Eye (tissue), 1 donor: Measurements from ENCODE around the gene MAPK1IP1L.
"Not testable (repeated sequence)": the region's sequence is repeated elsewhere in the genome, so short reads cannot be mapped to it uniquely, and the experiment has no call there.

Experiments used
- DNase-seq: peaks from one replicate; pipeline ENCODE4 v3.0.0-alpha.2; 2015

MAPK1IP1L gene

GRCh38 chr14:55057919-55058318 lies 6.5 kb downstream of the MAPK1IP1L start:
- DNase-seq = no peak

DNA sequence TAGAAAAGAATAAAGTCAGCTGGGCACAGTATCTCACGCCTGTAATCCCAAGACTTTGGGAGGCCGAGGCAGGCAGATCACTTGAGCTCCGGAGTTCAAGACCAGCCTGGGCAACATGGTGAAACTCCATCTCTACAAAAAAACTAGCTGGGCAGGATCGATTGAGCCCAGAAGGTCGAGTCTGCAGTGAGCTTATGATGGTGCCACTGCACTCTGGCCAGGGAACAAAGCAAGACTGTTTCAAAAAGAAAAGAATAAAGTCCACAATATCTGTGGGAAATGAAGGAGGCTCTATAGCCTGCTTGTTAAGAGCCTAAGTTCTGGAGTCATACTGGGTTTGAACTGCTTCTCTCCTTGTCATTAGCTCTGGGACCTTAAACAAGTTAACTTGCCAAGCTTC lies 7.9 kb downstream of the MAPK1IP1L start:
- DNase-seq = no peak

DNA sequence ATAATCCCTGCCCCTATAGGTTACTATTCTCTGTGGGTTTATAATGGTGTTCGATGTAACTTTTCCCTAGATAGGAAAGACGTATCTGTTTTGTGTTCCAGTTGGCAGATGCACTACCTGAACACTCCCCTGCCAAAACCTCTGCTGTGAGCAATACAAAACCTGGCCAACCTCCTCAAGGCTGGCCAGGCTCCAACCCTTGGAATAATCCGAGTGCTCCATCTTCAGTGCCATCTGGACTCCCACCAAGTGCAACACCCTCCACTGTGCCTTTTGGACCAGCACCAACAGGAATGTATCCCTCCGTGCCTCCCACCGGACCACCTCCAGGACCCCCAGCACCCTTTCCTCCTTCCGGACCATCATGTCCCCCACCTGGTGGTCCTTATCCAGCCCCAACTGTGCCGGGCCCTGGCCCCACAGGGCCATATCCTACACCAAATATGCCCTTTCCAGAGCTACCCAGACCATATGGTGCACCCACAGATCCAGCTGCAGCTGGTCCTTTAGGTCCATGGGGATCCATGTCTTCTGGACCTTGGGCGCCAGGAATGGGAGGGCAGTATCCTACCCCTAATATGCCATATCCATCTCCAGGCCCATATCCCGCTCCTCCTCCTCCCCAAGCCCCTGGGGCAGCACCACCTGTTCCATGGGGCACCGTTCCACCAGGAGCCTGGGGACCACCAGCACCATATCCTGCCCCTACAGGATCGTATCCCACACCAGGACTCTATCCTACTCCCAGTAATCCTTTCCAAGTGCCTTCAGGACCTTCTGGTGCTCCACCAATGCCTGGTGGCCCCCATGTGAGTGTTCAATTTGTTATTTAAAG lies 11.3 kb downstream of the MAPK1IP1L start:
- no peak for DNase-seq

- DNase-seq = peak; percentile 14
Measured at GRCh38 chr14:55064896-55065295, 13.4 kb downstream of the MAPK1IP1L start.

- DNase-seq = no peak
Measured at GRCh38 chr14:55065411-55065810, 14.0 kb downstream of the MAPK1IP1L start.

DNA sequence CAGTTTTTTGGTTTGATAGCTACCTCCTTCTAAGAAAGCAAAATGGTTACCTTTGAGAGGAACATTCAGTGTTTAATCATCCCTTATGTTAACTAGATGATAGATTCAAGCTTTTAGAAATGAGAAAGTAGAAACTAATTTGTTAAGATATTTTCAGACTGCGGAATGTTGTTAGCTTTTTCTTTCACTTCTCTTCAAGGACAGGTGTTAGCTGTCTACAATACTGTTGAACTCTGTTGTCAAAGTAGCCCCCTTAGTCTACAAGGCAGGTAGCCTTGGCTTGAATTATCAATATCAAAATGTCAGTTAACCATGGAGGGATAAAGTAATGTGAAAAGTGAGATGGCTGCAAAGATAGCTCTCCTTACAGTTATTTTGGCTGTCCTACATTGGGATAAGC lies 14.8 kb downstream of the MAPK1IP1L start:
- no peak for DNase-seq

DNA sequence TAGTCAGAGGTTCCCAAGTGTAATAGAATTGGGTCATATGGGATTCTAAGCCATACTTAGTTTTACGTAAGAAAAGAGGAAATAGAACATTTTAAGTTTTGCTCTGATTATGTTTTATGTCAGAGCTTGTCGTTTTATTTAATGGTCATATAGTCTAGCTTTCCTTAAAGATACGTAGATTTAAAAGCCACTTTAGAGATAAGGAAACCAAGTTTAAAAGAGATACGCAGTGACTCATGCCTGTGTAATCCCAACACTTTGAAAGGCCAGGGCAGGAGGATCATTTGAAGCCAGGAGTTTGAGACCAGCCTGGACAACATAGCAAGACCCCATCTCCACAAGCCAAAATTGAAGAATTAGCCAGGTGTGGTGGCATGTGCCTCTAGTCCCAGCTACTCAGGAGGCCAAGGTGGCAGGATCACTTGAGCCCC lies 19.5 kb downstream of the MAPK1IP1L start:
- no peak for DNase-seq

GRCh38 chr14:55071870-55072640 lies 20.6 kb downstream of the MAPK1IP1L start:
- DNase-seq = peak; percentile 60

GRCh38 chr14:55073856-55074255 lies 22.4 kb downstream of the MAPK1IP1L start:
- DNase-seq = peak; percentile 34

GRCh38 chr14:55074662-55075061 lies 23.2 kb downstream of the MAPK1IP1L start:
- DNase-seq = peak; percentile 21

- peak; percentile 61 for DNase-seq
Measured at GRCh38 chr14:55075628-55076175, 24.3 kb downstream of the MAPK1IP1L start.

DNA sequence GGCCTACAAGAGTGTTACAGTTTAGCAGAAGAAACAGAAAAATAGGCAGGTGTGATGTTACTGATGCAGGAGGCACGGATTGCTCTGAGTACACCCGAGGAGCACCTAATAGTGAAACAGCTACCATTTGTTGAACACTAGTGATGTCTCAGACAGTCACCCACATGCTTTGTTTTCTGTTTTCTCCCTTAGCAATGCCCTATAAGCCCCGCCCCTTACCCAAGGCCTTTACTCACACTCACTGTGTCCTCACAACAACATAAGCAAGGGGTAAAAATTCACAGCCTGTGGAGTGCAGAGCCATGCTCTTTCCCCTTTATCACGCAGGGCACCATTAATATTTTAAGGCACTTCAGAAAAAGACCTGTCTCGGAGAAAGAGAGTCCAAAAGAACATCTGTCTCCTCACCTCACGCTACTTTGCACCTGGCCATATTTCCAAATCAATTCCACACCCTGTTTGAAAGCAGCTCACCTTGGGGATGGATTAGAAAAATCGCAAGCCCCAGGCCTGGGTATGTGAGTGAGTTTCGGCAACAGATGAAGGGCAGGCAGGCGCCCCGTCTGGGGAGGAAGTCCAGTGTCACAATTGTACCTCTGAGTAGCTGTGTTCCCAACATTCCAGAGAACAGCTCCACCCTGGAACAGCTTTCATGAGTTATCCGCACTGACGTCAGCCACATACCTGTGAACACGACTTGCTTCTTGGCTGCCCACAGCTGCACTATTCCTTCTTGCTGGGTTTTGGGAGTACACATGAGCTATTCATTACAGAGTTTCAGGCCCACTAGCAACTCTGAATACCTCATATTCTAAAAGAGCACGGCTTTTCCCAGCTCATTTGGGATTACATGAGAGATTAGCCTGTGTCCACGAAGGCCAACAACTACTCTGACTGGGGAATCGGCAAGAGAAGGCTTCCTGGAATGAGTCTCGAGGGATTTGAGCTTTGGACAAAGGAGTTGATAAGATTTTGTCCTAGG lies 26.0 kb downstream of the MAPK1IP1L start:
- DNase-seq = peak; percentile 54

DNA sequence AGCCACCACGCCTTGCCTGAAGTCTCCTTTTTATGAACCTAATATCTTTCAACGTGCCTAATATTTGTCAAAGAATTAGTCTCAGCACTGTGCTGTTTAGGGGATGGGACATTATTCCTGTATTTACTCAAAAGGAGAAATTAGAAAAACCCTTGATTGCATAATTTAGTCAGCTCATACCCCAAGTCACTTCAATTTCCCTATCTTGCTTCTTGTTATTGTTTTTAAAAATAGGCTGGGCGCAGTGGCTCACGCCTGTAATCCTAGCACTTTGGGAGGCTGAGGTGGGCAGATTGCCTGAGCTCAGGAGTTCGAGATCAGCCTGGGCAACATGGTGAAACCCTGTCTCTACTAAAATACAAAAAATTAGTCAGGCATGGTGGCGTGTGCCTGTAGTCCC lies 28.5 kb downstream of the MAPK1IP1L start:
- DNase-seq = not testable (repeated sequence)

GRCh38 chr14:55084401-55085059 lies 33.1 kb downstream of the MAPK1IP1L start:
- DNase-seq = no peak

DNA sequence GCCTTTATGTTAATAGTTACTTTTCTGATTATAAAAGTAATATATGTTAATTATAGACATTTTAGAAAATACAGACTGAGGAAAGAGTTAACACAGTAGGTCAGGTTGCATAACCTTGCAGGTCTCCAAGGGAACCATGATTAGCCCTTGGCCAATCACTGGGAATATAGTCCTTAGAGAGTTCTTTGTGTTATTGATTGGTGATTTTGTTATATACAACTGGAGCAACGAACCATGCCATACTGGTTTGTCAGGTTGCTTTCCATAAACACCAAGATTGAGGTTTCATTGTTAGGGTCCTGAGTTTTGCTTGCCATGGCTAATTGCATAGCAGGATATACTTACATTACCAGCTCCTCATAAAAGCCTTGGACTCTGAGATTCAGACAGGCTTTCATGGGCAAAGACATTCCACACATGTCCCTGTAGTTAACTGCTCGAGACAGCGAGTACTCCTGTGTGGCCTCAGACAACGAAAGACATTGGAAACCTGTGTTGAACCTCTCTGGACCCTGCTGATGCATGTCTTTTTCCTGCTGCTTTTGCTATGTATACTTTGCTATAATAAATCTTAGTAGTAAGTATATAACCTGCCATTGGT lies 33.7 kb downstream of the MAPK1IP1L start:
- DNase-seq = peak; percentile 13

GRCh38 chr14:55086938-55087337 lies 35.5 kb downstream of the MAPK1IP1L start:
- DNase-seq = no peak

DNA sequence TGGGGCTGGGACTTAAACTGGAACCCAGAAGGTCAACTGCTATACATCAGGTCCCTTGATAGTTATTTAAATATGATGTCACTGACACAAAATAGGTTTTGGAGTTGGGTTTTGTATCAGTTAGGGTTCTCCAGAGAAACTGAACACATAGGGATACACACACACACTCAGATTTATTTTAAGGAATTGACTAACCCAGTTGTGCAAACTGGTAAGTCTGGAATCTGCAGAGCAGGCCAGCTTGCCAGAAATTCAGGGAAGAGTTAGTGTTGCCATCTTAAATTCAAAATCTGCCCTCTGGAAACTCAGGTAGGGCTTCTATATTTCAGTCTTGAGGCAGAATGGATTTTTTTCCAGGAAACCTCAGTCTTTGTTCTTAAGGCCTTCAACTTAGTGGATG lies 36.9 kb downstream of the MAPK1IP1L start:
- no peak for DNase-seq

GRCh38 chr14:55092341-55092740 lies 40.9 kb downstream of the MAPK1IP1L start:
- DNase-seq = peak; percentile 70

GRCh38 chr14:55094292-55095157 lies 43.1 kb downstream of the MAPK1IP1L start:
- DNase-seq = peak; percentile 39

- no peak for DNase-seq
Measured at GRCh38 chr14:55097881-55098560, 46.6 kb downstream of the MAPK1IP1L start.
